HepG2 (cell line): ENCODE measurements around the gene CDKN2C. TPM values are rescaled to one million over a fixed set of nuclear protein-coding genes. Genes with fewer than 3 reads are reported as not detected.
A peak's percentile ranks its signal among the peaks of the same experiment; 100 is the strongest.

Experiments used
- DR1 ChIP-seq: sonication (generic); formaldehyde crosslinking; IDR thresholded peaks from 2 replicates; pipeline ENCODE4 v1.8.0; 2021; ENCODE audit warnings: mild to moderate bottlenecking, missing genetic modification reagents, inconsistent platforms
- EHMT2 ChIP-seq: fragments of 200-600 bp; sonication (generic); IDR thresholded peaks from 2 replicates; pipeline ENCODE4 v1.7.0; 2017; ENCODE audit warnings: antibody characterized with exemption, low read depth, low read length, borderline replicate concordance
- EZH2 ChIP-seq: conservative IDR thresholded peaks from 2 replicates; pipeline ENCODE4 v1.6.1; 2012; ENCODE audit warnings: mild to moderate bottlenecking, low read depth, low read length, moderate library complexity
- GABPB1 ChIP-seq: IDR thresholded peaks from 2 replicates; pipeline ENCODE4 v1.6.1; 2016; ENCODE audit warnings: mild to moderate bottlenecking, missing genetic modification reagents, moderate library complexity, missing compliant biosample characterization
- JUN ChIP-seq: sonication (generic); formaldehyde crosslinking; IDR thresholded peaks from 2 replicates; pipeline ENCODE4 v1.4.0; 2020; ENCODE audit warnings: mild to moderate bottlenecking, missing genetic modification reagents
- NFAT5 ChIP-seq: sonication (generic); formaldehyde crosslinking; IDR thresholded peaks from 2 replicates; pipeline ENCODE4 v1.4.0; 2020; ENCODE audit warnings: missing genetic modification reagents
- REL ChIP-seq: sonication (generic); formaldehyde crosslinking; conservative IDR thresholded peaks from 2 replicates; pipeline ENCODE4 v1.8.0; 2022; ENCODE audit warnings: mild to moderate bottlenecking, missing genetic modification reagents, moderate library complexity
- ZBTB34 ChIP-seq: sonication (generic); formaldehyde crosslinking; IDR thresholded peaks from 2 replicates; pipeline ENCODE4 v1.8.0; 2022; ENCODE audit warnings: mild to moderate bottlenecking, missing genetic modification reagents
- ZFP1 ChIP-seq: IDR thresholded peaks from 2 replicates; pipeline ENCODE4 v1.6.1; 2016
- ZFP37 ChIP-seq: sonication (generic); formaldehyde crosslinking; IDR thresholded peaks from 2 replicates; pipeline ENCODE4 v1.4.0; 2020; ENCODE audit warnings: missing genetic modification reagents, borderline replicate concordance
- ZGPAT ChIP-seq: IDR thresholded peaks from 2 replicates; pipeline ENCODE4 v1.6.1; 2016; ENCODE audit warnings: mild to moderate bottlenecking
- ZNF317 ChIP-seq: sonication (generic); formaldehyde crosslinking; IDR thresholded peaks from 2 replicates; pipeline ENCODE4 v1.5.0; 2020; ENCODE audit warnings: mild to moderate bottlenecking, missing genetic modification reagents
- ZNF672 ChIP-seq: sonication (generic); formaldehyde crosslinking; IDR thresholded peaks from 2 replicates; pipeline ENCODE4 v1.8.1; 2022; ENCODE audit warnings: missing genetic modification reagents
- ZNF678 ChIP-seq: sonication (generic); formaldehyde crosslinking; IDR thresholded peaks from 2 replicates; pipeline ENCODE4 v1.4.0; 2020; ENCODE audit warnings: mild to moderate bottlenecking, missing genetic modification reagents
- ZNF749 ChIP-seq: sonication (generic); formaldehyde crosslinking; IDR thresholded peaks from 2 replicates; pipeline ENCODE4 v1.8.0; 2022; ENCODE audit warnings: mild to moderate bottlenecking, missing genetic modification reagents, moderate library complexity, borderline replicate concordance
- polyA plus RNA-seq, 8 experiments: library from polyadenylated mRNA; depleted of rRNA in 3 of 8; stranded (reverse) in 7 of 8; unstranded in 1 of 8; fragments of >200 nt; fragmentation: Illumina TruSeq in 4 of 8; extraction: Trizol in 4 of 8; gene quantifications; 2 replicates each; pipeline versions ENCODE4 v1.2.1 to v1.2.3, GENCODE V29; 2011 to 2016; ENCODE audit warnings: low read depth in 4 of 8, missing spikeins in 1 of 8, mixed read lengths in 1 of 8; ENCODE audit not compliant: insufficient read depth in 1 of 8
- total RNA-seq, 5 experiments: library from RNA; depleted of rRNA; stranded (reverse); fragments of >200 nt; fragmentation: Illumina TruSeq; extraction: Trizol; gene quantifications; 2 replicates each; pipeline ENCODE4 v1.2.3, GENCODE V29; 2016; ENCODE audit warnings: low read depth in 1 of 5
- TF ChIP-seq, protein P1 (sequence below): sonication (generic); formaldehyde crosslinking; IDR thresholded peaks from 2 replicates; pipeline ENCODE4 v1.4.0; 2020; ENCODE audit warnings: mild to moderate bottlenecking, missing genetic modification reagents

Gene CDKN2C
- total and polyA plus RNA-seq, 2 of the 13 experiments (the other 11 are each of a cell fraction or from before 2014, with no cell fraction given), result 7.8 to 13.7 TPM

- TF ChIP-seq ZFP37 (CRISPR knock-in tag) (peak; percentile 76; the same call in 1 of the 2 replicates), ZGPAT (CRISPR knock-in tag) (peak; percentile 82; the same call in 1 of the 2 replicates), ZNF678 (CRISPR knock-in tag) (no peak), ZFP1 (no peak), ZNF672 (CRISPR knock-in tag) (no peak; the same call in 1 of the 2 replicates), ZNF317 (CRISPR knock-in tag) (no peak), GABPB1 (CRISPR knock-in tag) (no peak), EZH2 (no peak), EHMT2 (no peak), NFAT5 (CRISPR knock-in tag) (0 out of 2 replicates have a peak, but pooled peaks have one; percentile 39), REL (CRISPR knock-in tag) (no peak), DR1 (CRISPR knock-in tag) (no peak), ZNF749 (CRISPR knock-in tag) (no peak), JUN (CRISPR knock-in tag) (peak; percentile 24; the same call in 1 of the 2 replicates), ZBTB34 (no peak)
- TF ChIP-seq, protein P1, sequence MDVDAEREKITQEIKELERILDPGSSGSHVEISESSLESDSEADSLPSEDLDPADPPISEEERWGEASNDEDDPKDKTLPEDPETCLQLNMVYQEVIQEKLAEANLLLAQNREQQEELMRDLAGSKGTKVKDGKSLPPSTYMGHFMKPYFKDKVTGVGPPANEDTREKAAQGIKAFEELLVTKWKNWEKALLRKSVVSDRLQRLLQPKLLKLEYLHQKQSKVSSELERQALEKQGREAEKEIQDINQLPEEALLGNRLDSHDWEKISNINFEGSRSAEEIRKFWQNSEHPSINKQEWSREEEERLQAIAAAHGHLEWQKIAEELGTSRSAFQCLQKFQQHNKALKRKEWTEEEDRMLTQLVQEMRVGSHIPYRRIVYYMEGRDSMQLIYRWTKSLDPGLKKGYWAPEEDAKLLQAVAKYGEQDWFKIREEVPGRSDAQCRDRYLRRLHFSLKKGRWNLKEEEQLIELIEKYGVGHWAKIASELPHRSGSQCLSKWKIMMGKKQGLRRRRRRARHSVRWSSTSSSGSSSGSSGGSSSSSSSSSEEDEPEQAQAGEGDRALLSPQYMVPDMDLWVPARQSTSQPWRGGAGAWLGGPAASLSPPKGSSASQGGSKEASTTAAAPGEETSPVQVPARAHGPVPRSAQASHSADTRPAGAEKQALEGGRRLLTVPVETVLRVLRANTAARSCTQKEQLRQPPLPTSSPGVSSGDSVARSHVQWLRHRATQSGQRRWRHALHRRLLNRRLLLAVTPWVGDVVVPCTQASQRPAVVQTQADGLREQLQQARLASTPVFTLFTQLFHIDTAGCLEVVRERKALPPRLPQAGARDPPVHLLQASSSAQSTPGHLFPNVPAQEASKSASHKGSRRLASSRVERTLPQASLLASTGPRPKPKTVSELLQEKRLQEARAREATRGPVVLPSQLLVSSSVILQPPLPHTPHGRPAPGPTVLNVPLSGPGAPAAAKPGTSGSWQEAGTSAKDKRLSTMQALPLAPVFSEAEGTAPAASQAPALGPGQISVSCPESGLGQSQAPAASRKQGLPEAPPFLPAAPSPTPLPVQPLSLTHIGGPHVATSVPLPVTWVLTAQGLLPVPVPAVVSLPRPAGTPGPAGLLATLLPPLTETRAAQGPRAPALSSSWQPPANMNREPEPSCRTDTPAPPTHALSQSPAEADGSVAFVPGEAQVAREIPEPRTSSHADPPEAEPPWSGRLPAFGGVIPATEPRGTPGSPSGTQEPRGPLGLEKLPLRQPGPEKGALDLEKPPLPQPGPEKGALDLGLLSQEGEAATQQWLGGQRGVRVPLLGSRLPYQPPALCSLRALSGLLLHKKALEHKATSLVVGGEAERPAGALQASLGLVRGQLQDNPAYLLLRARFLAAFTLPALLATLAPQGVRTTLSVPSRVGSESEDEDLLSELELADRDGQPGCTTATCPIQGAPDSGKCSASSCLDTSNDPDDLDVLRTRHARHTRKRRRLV (CRISPR knock-in tag), result no peak
Observed at GRCh38 chr1:50967416-50968157, 2.5 kb upstream of the CDKN2C start (continued).
